Mucosa of descending colon (tissue), 3 donors: ENCODE measurements around the gene SORBS1. TPM values are rescaled to one million over a fixed set of nuclear protein-coding genes. Genes with fewer than 3 reads are reported as not detected.

ENCODE experiments used
- ATAC-seq: fragments of 200-7000 bp; cut with Tn5 transposase; one replicate; pipeline ENCODE4 v1.9.1; 2020; ENCODE audit warnings: mild to moderate bottlenecking, moderate library complexity
- DNase-seq, 3 donors: peaks; one replicate each; pipeline ENCODE4 v3.0.0-alpha.2; 2020
- H3K36me3 ChIP-seq: fragments of 200-600 bp; one replicate; pipeline ENCODE4 v1.8.0; 2021; ENCODE audit warnings: low read depth, mild to moderate bottlenecking
- H3K4me1 ChIP-seq: fragments of 200-600 bp; one replicate; pipeline ENCODE4 v1.8.0; 2021; ENCODE audit warnings: low read depth, mild to moderate bottlenecking
- H3K4me3 ChIP-seq: fragments of 200-600 bp; one replicate; pipeline ENCODE4 v1.8.0; 2021; ENCODE audit warnings: mild to moderate bottlenecking
- H3K9me3 ChIP-seq: fragments of 200-600 bp; one replicate; pipeline ENCODE4 v1.8.0; 2021; ENCODE audit warnings: mild to moderate bottlenecking
- intact Hi-C, 2 donors: fragments of 100-400 bp; cut with DNase I in 1 of 2; cut with micrococcal nuclease in 1 of 2; formaldehyde crosslinking; loops; one replicate each; pipeline versions ENCODE4 v1.11.0 to v1.11.1; 2022; cut with DNase I, micrococcal nuclease
- total RNA-seq, 3 donors: library from RNA; stranded (reverse); fragmentation: NEBNext Ultra II Directional in 2 of 3; extraction: Animal tissue kit (Norgen Biotek cat#: 25700) in 2 of 3; gene quantifications; one replicate each; pipeline versions ENCODE4 v1.2.1 to v1.2.4, GENCODE V29; 2021 to 2023
- TF ChIP-seq, protein P1 (sequence below): fragments of 200-600 bp; IDR thresholded peaks from one replicate; pipeline ENCODE4 v1.8.0; 2022; ENCODE audit warnings: antibody characterized with exemption, mild to moderate bottlenecking
- donor health status: DM: no; HTN: no; CAD: no; lungs with moderate emphysema.
- donor health status: DM: no; HTN: no; CAD: no.
- donor health status: DM: no; HTN: yes; CAD: no.

SORBS1 gene
- total RNA-seq, 3 donors from 2014 or later, result 48.9 to 699 (median 99.3) TPM

DNA sequence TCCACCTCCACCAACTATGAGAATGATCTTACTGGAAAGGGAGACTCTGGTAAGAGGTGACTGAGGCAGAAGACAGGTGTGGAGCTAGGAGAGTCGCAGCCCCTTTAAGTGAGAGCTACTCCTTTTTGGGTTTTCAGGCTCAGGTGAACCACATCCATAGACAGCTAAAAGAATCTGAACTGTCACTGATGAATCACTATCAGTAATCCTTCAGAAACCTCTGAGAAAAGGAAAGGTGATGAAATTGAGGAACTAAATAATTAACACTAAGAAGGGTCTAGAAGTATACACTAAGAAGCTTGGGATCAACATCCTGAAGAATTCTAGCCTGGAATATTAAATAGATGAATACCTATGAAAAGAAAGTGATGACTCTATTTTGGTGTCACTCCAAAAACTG, 83.0 kb downstream of the SORBS1 start:
- TF ChIP-seq, protein P1, sequence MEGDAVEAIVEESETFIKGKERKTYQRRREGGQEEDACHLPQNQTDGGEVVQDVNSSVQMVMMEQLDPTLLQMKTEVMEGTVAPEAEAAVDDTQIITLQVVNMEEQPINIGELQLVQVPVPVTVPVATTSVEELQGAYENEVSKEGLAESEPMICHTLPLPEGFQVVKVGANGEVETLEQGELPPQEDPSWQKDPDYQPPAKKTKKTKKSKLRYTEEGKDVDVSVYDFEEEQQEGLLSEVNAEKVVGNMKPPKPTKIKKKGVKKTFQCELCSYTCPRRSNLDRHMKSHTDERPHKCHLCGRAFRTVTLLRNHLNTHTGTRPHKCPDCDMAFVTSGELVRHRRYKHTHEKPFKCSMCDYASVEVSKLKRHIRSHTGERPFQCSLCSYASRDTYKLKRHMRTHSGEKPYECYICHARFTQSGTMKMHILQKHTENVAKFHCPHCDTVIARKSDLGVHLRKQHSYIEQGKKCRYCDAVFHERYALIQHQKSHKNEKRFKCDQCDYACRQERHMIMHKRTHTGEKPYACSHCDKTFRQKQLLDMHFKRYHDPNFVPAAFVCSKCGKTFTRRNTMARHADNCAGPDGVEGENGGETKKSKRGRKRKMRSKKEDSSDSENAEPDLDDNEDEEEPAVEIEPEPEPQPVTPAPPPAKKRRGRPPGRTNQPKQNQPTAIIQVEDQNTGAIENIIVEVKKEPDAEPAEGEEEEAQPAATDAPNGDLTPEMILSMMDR, result no peak
- ATAC-seq, result no peak
- intact Hi-C loops, result no loop called here

DNA sequence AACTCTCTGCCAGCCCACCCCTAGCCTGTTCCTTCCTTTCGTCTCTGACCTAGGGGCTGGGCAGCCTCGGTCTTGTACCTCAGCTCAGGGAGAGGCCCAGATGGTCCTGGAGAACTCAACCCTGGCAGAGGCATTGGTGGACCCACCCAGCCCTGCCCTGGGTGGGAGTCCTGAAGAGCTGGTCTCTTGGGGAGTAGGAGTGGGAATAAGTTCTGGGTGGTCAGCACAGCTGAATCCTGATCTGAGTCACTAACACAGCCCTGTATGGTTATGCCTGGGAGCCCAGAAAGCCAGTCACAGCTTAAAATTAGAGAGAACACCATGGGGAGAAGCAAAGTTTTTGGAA, 84.0 kb downstream of the SORBS1 start:
- Histone ChIP-seq H3K36me3 (no peaks in the 10 kb centered on the region), H3K9me3 (no peaks in the 10 kb centered on the region), H3K4me3 (no peak overlapping the region), H3K4me1 (peaks cover 47% of the 10 kb centered on the region)
- intact Hi-C loops, result no loop called here
- ATAC-seq (no peak), DNase-seq (no peak)
- TF ChIP-seq, protein P1, result no peak

More for the DNA sequence above, 83.0 kb downstream of the SORBS1 start:
- no peak for DNase-seq
- Histone ChIP-seq H3K4me1 (peaks cover 47% of the 10 kb centered on the region), H3K4me3 (no peak overlapping the region), H3K9me3 (no peaks in the 10 kb centered on the region), H3K36me3 (no peaks in the 10 kb centered on the region)

DNA sequence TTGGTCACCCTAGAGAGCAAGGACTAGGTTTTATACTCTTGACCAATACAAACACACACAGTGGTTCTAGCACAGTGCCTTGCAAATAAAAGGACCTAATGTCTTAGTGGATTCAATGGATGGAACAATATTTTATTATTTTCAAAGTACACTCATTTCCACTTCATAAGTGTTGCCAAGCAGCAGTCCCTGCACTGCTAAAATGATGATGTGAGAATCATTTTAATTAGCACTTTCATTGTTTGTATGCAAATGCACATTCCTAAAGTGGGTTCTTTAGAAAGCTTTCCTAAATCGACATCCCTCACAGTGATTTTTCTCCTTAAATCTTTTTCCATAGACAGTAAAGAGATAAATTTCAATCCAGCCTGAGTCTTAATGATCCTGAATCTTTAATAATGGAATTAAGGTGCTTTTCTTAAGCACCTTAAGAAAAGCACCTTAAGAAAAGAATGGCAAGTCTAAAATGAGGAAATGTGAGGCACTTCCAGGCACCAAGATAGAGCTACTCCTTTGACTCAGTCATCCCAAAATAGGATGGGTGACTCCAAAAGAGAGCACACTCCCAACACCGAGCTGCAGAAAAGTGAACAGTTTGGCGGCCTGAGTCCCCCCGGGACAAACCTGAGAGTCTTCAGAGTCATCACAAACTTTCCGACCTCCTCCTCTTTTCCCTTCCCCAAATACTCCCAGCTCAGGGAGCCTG, 84.5 kb downstream of the SORBS1 start:
- Histone ChIP-seq H3K4me1 (peaks cover 47% of the 10 kb centered on the region), H3K36me3 (no peaks in the 10 kb centered on the region), H3K9me3 (no peaks in the 10 kb centered on the region), H3K4me3 (no peak overlapping the region)
- DNase-seq (no peak), ATAC-seq (no peak)
- TF ChIP-seq, protein P1, result no peak
- intact Hi-C loops, result no loop called here

DNA sequence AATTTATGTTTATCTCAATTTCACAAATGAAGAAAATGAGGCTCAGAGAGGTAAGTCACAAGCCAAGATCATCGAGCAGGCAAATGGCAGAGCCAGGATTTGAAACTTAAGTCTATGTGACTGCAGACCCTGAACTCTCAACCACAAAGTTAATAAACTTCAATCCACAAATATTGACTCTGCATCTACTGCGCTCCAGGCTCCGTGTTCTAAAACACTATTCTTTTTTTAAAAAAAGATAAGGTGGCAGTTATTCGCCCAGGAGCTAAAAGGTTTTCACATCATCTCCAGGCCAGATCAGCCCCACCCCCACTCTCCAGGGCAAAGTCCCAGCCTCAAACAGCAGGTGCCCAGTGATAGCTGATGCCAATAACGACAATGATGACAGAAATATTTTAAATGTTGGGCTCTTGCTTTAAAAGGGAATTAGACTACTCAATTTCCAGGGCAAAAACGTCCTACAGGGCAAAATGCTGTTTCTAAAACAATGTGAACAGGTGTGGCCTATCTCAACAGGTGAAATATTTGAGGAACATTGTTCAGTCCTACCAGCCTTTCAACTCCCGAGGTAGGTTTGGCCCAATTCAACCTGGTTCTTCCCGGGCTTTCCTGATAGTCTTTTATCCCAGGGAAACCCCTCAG, 85.2 kb downstream of the SORBS1 start:
- Histone ChIP-seq H3K4me1 (peaks cover 47% of the 10 kb centered on the region), H3K9me3 (no peaks in the 10 kb centered on the region), H3K4me3 (no peak overlapping the region), H3K36me3 (no peaks in the 10 kb centered on the region)
- ATAC-seq, result peak; percentile 77
- TF ChIP-seq, protein P1, result no peak
- intact Hi-C loops, result no loop called here
- peak; percentile 87 to 93 (median 91) for DNase-seq

DNA sequence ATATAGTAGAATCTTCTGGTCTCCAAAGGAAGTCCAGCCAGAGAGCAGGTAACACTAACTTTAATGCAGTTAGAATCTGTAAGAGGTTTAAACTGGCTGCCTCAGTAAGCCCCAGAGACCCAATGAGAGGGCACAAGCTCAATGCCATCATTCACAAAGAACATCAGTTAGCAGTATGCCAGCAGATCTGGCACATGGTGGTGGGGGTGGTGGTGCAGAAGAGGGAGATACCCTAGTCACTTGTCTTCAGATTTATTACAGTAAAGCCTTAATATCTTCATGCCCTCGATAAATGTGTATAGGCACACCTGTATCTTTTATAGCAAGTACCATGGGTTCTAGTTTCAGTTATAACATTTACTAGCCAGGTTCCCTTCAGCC, 86.2 kb downstream of the SORBS1 start:
- ATAC-seq, result peak; percentile 14
- Histone ChIP-seq H3K36me3 (no peaks in the 10 kb centered on the region), H3K4me3 (no peak overlapping the region), H3K9me3 (no peaks in the 10 kb centered on the region), H3K4me1 (peaks cover 43% of the 10 kb centered on the region)
- TF ChIP-seq, protein P1, result no peak
- intact Hi-C loops, result no loop called here
- DNase-seq, result no peak
